Glutamatergic neuron (in vitro differentiated cells): ENCODE data around the gene TNFRSF1A. TPM values are rescaled to one million over a fixed set of nuclear protein-coding genes. Genes with fewer than 3 reads are reported as not detected.
"Not testable (repeated sequence)": the region's sequence is repeated elsewhere in the genome, so short reads cannot be mapped to it uniquely, and the experiment has no call there.

ENCODE experiments used
- DNase-seq: peaks from one replicate; pipeline ENCODE4 v3.0.0; 2022
- H3K27ac Mint-ChIP-seq: one replicate; pipeline ENCODE4 v1.8.0; 2020; ENCODE audit warnings: mild to moderate bottlenecking, mixed read lengths, inconsistent platforms; ENCODE audit not compliant: unreplicated experiment
- H3K27me3 Mint-ChIP-seq: one replicate; pipeline ENCODE4 v1.8.0; 2020; ENCODE audit warnings: mild to moderate bottlenecking, moderate library complexity, mixed read lengths, inconsistent platforms; ENCODE audit not compliant: unreplicated experiment
- H3K36me3 Mint-ChIP-seq: one replicate; pipeline ENCODE4 v1.8.0; 2020; ENCODE audit warnings: mild to moderate bottlenecking, mixed read lengths, inconsistent platforms; ENCODE audit not compliant: unreplicated experiment
- H3K4me1 Mint-ChIP-seq: one replicate; pipeline ENCODE4 v1.8.0; 2020; ENCODE audit warnings: mild to moderate bottlenecking, low read depth, mixed read lengths, inconsistent platforms; ENCODE audit not compliant: unreplicated experiment
- H3K4me3 Mint-ChIP-seq: one replicate; pipeline ENCODE4 v1.8.0; 2020; ENCODE audit warnings: mild to moderate bottlenecking, mixed read lengths, inconsistent platforms; ENCODE audit not compliant: unreplicated experiment
- H3K9me3 Mint-ChIP-seq: one replicate; pipeline ENCODE4 v1.8.0; 2020; ENCODE audit warnings: mild to moderate bottlenecking, moderate library complexity, mixed read lengths, inconsistent platforms; ENCODE audit not compliant: unreplicated experiment
- total RNA-seq: library from RNA; stranded (reverse); fragmentation: NEBNext Ultra II Directional; extraction: Animal tissue kit (Norgen Biotek cat#: 25700); gene quantifications from one replicate; pipeline ENCODE4 v1.2.1, GENCODE V29; 2021; ENCODE audit not compliant: unreplicated experiment
- TF ChIP-seq, protein P1 (sequence below): fragments of 200-600 bp; sonication (generic); IDR thresholded peaks from one replicate; pipeline ENCODE4 v1.5.0; 2021; ENCODE audit not compliant: partially characterized antibody, unreplicated experiment

Gene TNFRSF1A
- total RNA-seq, 1 donor from 2014 or later, result 7.4 TPM

DNA sequence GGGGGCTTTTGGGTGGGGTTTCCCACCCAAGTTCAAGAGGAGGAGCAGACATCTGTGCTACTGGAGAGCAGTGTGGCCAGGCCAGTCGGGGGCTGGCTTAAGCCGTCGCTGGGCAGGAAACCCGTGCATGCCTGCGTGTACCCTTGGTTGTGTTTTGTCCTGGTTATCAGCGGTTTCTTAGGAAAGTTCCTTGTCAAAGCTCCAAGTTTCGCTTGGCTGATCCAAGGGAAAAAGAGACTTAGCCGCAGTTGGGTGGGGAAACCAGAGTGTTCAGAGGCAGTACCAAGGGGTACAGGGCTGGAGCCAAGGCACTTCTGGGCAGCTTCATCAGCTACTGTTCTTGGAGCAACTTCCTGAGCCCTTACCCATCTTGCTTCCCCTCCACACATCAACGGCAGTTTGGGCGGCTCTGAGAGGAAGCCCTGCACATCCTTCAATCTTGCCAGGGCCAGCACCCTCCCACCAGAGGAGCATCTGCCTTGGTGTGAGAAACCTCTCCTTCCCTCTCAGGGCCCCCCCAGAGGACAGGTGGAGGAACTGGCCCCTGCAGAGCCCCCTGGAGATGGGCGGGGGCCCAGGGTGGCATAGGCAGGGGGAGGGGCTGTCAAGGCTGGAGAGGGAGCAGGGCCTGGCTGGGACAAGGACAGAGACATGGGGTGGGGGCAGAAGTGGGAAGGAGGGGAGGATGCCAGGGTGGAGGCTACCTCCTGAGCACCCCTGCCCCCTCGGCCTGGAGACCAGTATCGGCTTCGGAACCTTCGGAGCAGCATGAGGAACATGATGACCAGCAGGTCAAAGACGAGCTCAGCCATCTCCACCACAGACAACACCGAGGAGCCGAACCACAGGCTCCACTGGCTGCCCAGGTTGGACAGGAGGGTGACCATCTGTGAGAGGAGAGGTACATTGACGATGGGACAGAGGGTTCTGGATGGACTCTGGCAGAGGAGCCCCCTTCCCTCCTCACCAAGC is 5.8 kb upstream of the TNFRSF1A start:
- no peak for DNase-seq
- Mint-ChIP-seq H3K4me3 (no peak overlapping the region), H3K4me1 (peaks cover 9% of the 10 kb centered on the region), H3K9me3 (peaks cover 5% of the 10 kb centered on the region), H3K27me3 (no peaks in the 10 kb centered on the region), H3K36me3 (peaks cover 6% of the 10 kb centered on the region), H3K27ac (no peak overlapping the region)
- TF ChIP-seq, protein P1, sequence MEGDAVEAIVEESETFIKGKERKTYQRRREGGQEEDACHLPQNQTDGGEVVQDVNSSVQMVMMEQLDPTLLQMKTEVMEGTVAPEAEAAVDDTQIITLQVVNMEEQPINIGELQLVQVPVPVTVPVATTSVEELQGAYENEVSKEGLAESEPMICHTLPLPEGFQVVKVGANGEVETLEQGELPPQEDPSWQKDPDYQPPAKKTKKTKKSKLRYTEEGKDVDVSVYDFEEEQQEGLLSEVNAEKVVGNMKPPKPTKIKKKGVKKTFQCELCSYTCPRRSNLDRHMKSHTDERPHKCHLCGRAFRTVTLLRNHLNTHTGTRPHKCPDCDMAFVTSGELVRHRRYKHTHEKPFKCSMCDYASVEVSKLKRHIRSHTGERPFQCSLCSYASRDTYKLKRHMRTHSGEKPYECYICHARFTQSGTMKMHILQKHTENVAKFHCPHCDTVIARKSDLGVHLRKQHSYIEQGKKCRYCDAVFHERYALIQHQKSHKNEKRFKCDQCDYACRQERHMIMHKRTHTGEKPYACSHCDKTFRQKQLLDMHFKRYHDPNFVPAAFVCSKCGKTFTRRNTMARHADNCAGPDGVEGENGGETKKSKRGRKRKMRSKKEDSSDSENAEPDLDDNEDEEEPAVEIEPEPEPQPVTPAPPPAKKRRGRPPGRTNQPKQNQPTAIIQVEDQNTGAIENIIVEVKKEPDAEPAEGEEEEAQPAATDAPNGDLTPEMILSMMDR, result no peak

DNA sequence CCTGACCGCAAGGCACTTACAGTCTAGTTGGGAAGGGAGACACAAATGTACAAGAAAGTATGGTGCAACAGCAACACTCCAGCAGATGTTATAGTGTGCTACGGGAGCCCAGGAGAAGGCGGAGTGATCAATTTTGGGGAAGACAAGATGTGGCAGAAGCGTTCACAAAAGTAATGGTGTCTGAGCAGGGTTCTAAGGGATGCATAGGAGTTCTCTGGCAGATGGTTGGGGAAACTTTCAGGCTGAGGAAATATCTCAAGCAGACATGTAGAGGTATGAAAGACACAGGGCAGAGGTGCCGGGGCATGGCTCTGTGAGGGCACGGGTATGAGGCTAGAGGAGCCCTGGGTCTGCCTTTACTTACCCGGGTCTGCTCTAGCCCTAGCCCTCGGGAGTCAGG is 5.1 kb upstream of the TNFRSF1A start:
- Mint-ChIP-seq H3K36me3 (peaks cover 6% of the 10 kb centered on the region), H3K27me3 (no peaks in the 10 kb centered on the region), H3K4me3 (no peak overlapping the region), H3K4me1 (peaks cover 6% of the 10 kb centered on the region), H3K9me3 (peaks cover 9% of the 10 kb centered on the region), H3K27ac (no peak overlapping the region)
- TF ChIP-seq, protein P1, result no peak
- DNase-seq, result no peak

DNA sequence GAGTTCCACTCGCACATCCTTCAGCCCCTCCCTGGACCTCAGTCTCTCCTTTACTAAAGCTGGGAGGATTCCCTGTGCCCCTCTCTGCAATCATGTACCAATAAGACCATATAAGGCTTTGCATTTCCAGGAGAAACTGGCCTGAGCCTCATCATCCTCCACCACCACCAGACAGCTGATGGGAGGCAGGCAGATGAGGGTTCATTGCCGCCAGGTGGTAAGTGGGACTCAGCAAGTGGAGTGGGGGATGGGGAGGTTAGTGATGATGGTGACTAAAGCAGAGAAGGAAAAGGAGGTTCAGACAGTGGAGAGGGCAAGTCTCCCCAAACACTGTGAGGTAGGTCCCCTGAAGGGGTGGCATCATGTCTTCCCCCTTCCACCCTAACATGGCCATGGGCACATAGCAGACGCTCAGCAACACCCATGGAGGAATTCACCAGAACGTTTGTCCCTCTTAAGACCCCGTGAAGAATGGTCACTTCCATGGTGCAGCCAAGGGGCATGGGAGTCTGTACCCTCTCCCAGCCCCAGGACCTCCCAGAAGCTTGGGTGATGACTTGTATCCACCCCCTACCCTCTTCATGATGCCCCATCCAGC is 4.5 kb upstream of the TNFRSF1A start:
- H3K4me1 Mint-ChIP-seq, result peaks cover 6% of the 10 kb centered on the region
- H3K4me3 Mint-ChIP-seq, result no peak overlapping the region
- DNase-seq, result no peak
- peaks cover 6% of the 10 kb centered on the region for H3K36me3 Mint-ChIP-seq
- no peak overlapping the region for H3K27ac Mint-ChIP-seq
- peaks cover 9% of the 10 kb centered on the region for H3K9me3 Mint-ChIP-seq
- TF ChIP-seq, protein P1, result no peak
- H3K27me3 Mint-ChIP-seq, result peaks cover 1% of the 10 kb centered on the region

DNA sequence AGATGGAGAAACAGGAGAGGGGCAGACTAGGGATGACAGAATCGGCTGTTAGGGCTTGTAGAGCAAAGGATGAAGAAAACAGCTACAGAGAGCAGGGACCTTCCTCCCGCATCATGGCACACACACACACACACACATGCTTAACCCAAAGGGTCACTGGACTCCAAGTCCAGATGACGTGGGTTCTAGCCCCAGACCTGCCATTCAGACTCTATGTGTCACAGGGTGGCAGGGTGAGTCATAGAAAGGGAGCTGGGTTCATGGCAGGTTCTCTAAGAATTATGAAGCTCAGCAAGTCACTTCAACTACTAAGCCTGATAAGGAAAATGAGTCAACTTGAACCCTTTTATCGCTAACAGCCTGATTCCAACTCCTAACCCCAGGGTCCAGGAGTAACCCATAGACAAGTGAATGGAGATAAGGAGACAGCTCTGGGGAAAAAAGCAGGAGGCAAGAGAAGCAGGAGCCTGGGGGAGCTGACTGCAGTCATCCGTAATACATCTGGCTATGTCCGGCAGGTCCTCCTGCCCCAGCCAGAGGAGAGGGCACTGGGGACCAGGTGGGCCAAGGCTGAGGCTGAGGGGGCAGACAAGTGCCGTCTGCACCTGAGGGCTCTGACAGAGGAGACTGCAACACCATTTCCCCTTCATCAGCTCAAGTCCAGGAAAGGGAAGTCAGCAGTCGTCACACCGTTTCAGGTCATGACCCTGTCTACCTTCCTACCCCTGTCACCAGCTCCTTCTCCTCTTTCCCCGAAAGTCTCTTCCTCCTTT is 3.6 kb upstream of the TNFRSF1A start:
- DNase-seq, result no peak
- peaks cover 6% of the 10 kb centered on the region for H3K4me1 Mint-ChIP-seq
- TF ChIP-seq, protein P1, result no peak
- H3K4me3 Mint-ChIP-seq, result no peak overlapping the region
- peaks cover 9% of the 10 kb centered on the region for H3K9me3 Mint-ChIP-seq
- H3K27me3 Mint-ChIP-seq, result peaks cover 2% of the 10 kb centered on the region
- peaks cover 6% of the 10 kb centered on the region for H3K36me3 Mint-ChIP-seq
- H3K27ac Mint-ChIP-seq, result no peak overlapping the region

DNA sequence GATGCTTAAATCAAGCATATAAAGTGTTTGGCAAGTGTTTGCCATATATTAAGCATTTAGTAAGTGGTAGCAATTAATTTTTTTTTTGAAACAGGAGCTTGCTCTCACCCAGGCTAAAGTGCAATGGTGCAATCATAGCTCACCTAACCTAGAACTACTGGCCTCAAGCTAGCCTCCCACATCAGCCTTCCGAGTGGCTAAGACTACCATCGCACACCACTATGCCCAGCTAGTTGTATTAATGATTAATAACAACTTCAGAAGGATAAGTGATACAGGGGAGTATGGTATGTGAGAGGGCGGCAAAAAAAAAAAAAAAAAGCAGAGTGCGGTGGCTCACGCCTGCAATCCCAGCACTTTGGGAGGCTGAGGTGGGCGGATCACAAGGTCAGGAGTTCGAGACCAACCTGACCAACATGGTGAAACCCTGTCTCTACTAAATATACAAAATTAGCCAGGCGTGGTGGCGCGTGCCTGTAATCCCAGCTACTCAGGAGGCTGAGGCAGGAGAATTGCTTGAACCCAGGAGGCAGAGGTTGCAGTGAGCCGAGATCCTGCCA is 2.3 kb upstream of the TNFRSF1A start:
- not testable (repeated sequence) for H3K9me3 Mint-ChIP-seq, H3K4me3 Mint-ChIP-seq, H3K36me3 Mint-ChIP-seq, DNase-seq, H3K27ac Mint-ChIP-seq, H3K4me1 Mint-ChIP-seq, H3K27me3 Mint-ChIP-seq
